ENCODE results near the gene AKAP6.
"Not testable (repeated sequence)": the region's sequence is repeated elsewhere in the genome, so short reads cannot be mapped to it uniquely, and the experiment has no call there.

AKAP6 gene

GRCh38 chr14:32443890-32444661 lies 115.0 kb downstream of the AKAP6 start:
- no peak for DNase-seq (ENCODE audit: low read depth)

DNA sequence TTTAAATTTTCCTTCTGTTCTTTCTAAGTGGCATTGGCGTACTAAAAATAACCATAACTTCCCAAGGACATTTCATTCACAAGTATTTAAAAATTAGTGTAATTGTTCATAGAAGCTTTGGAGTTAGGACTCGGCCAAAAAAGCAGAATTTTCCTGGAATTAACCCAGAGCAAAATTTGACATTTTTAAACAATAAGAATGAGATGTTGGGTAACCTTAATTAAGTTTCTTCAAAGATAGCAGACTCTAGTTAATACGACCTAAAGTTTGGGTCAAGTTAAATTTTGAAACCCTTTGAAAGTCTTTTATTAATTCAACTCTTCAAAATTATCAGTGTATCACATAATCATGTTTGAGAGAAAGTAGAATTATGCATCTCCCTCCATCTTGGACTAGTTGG lies 118.3 kb downstream of the AKAP6 start:
- no peak for DNase-seq (ENCODE audit: low read depth)

GRCh38 chr14:32449648-32450047 lies 120.5 kb downstream of the AKAP6 start:
- no peak for DNase-seq (ENCODE audit: low read depth)

DNA sequence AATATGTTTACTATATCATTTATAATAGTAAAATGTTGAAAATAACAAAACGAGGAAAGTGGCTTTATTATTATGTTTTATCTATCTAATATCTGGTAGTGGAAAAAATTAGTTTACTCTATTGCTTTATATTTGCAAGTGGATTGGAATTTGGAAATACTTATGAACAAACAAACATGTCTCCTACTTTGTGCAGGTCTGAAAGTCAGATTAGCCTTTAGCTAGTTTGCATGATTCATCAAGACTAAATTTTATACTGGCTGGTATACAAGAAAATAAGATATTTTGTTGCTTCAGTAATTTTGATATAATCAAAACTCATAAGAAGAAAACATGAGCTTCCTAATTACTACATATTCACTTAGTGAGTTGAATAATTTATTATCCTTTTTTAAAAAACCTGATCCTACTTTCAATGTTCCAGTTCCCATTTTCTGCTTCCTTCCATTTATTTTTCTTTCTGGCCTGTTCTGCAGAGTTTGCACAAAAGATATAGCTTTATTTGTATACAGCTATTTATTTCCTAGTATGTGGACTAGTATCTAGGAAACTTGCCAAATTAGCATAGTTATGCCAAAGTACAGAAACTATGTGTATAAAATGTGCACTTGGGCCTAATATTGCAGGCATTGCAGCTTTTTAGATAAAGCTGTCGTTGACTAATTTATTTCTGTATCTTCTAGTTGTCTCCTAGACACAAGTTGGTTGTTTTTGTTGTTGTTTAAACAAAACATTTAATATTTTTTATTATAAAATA lies 122.0 kb downstream of the AKAP6 start:
- no peak for DNase-seq (ENCODE audit: low read depth)

DNA sequence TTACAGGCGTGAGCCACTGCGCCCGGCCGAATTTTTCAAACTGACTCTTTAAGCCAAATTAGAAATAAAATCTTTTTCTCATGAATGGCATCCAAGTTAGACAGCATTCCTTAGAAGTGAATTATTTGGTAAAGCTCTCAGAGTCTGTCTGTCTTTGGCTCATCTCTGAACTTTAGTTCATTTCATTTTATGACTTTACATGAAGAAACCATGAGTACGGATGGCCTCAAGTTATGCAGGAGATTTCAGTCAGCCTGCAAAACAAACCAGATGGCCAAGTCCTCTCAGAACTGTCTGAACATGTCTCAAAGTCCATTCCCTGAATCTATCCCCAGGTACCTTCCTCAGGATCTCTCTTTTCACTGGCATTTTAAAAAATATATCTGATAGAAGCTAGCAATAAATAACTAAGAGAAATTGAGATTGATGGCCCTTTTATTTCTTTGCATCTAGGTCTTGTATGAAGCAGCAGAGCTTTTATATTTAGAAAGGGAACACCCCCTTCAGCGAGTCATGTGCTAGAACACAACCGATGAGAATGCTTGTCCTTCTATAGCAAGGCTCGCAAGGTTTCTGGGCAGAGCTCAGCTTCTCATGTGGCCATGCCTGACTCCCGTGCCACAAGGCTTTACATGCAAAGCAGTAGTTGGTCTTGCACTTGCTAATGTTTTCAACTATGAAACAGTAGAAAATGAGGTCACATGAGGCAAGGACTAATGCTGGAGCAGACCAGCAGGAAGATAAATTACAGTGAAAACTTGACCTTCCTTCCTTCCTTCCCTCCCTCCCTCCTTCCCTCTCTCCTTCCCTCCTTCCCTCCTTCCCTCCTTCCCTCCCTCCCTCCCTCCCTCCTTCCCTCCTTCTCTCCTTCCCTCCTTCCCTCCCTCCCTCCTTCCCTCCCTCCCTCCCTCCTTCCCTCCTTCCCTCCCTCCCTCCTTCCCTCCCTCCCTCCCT lies 125.0 kb downstream of the AKAP6 start:
- DNase-seq (ENCODE audit: low read depth), result no peak

DNA sequence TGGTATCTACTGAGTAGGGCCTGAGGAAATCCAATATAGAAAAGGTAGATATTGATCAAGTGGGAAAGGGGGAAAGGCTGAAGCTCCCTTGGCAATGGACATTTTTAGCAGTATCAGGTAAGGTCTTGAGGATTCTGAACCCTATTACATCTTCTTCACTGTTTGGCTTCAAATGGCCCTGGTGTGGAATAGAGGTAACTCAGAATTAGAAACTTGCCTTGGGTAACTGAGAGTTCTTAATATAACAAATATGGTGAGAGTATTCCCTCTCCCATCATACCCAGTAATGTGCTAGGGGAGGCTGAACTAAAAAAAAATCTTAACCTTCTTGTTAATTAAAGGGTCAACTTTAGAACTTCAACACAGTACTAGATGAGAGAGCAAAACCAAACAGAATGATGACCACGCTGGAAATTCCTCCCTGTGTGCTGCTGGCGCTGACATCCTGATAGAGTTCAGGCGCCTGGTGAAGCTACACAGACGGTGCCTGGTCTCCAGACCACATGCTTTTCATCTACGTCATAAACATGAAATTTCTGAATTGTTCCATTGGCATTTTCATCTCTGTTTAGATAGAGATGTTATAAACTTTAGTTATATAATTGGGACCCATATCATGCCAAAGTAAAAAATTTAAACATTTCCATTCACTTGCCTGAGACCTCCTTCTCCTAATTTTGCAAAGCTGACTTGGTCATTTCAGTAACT lies 128.3 kb downstream of the AKAP6 start:
- DNase-seq (ENCODE audit: low read depth), result no peak

DNA sequence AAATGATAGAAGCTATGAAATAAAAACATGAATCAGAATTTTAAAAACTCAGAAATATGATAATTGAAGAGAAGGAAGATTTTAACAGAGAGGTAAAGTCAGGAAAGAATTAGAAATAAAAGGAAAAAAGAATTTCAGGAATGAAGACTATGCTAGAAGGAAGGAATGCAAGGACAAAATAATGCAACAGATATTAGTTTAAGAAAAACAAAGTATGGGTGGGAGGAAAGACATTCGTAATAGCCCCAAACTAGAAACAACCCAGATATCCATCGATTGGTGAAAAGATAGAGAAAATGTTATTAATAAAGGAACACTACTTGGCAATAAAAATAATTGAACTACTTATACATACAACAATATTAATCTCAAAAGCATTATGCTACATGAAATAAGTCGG lies 129.6 kb downstream of the AKAP6 start:
- no peak for DNase-seq (ENCODE audit: low read depth)

DNA sequence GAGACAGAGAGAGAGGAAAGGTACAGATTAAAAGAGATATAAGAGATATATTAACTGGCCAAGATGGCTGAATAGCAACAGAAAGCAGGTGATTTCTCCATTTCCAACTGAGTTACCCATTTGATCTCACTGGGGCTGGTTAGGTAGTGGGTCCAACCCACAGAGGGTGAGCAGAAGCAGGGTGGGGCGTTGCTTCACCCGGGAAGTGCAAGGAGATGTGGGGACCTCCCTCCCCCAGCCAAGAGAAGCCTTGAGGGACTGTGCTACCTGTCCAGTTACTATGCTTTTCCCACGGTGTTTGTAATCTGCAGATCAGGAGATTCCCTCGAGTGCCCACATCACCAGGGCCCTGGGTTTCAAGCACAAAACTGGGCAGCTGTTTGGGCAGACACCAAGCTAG lies 131.2 kb downstream of the AKAP6 start:
- no peak for DNase-seq (ENCODE audit: low read depth)

DNA sequence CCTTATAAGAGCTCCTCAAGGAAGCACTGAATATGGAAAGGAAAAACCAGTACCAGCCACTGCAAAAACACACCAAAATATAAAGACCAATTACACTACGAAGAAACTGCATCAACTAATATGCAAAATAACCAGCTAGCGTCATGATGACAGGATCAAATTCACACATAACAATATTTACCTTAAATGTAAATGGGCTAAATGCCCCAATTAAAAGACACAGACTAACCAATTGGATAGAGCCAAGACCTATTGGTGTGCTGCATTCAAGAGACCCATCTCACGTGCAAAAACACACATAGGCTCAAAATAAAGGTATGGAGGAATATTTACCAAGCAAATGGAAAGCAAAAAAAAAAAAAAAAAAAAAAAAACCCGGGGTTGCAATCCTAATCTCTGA lies 133.5 kb downstream of the AKAP6 start:
- not testable (repeated sequence) for DNase-seq (ENCODE audit: low read depth)

DNA sequence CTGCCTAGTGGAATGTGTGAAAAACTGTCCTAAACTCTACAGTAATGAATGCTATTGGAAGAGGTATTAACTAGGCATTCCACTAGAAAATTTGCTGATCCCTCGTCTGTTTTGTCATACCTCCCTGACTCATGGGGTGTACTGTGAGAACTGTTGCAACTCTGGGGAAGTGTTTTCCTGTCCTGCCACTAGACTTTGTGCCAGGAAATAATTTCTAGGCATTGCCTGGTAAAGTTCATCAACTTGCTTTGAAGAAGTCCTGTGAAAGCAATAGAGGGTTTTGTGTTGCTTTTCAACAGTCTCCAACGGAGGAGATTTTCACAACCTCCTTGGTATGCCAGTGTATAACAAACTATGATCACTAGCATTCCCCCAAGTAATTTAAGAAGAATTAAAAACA lies 139.9 kb downstream of the AKAP6 start:
- DNase-seq (ENCODE audit: low read depth), result no peak

DNA sequence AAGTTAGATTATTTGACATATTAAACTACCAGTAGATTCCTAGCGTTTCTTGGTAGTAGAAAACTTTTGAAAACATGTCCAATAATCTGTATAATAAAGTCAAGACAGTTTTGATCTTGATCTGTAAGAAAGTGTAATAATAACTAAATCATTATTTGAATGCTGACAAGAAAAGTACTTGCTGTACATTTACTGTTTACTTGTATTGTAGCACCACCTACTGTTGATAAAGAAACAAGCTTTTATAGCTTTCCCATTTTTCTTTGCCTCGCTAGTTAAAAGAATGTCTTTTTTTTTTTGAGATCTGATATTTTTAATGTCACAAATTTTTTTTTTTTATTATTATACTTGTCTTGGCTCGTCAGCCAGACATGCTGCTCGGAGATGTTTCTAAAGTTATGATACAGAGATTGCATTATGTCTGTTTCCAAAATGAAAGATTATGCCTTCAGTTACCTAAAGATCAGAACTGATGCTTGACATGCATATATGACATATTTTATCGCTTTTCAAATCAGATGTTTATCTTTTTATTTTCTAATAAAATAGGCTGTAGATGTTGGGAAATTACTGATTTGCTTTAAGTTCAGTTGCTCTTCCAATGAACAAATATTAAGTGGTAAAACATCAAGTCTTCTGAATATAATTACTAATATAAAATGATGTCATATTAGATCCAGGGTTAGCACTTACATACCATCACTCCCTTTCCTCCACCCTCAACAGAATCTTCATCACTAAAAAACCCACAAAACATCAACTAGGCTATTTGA lies 140.5 kb downstream of the AKAP6 start:
- no peak for DNase-seq (ENCODE audit: low read depth)

DNA sequence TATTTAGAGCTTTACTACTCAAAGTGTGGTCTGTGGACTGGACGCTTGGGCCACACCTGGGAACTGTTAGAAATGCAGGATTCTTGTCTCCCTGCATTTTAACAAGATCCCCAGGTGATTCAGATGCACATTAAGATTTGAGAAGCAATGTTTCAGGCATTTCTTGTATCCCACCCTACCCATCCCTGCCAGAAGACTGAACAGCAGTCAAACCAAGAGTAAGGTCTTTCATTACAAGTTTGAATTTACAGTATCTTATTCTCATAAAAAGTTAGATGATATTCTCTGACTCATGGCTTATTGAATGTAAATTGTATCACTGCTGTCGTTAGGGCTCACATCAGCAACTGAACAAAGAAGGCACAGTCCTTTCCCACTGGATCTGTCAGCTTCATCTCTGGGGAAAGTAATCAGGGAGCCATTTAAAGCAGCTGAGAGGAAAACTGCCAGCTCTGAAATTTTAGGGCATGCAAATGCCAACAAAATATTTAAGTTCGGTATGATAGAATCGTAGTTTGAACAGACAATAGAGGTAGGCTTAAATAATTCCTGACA lies 141.1 kb downstream of the AKAP6 start:
- no peak for DNase-seq (ENCODE audit: low read depth)

DNA sequence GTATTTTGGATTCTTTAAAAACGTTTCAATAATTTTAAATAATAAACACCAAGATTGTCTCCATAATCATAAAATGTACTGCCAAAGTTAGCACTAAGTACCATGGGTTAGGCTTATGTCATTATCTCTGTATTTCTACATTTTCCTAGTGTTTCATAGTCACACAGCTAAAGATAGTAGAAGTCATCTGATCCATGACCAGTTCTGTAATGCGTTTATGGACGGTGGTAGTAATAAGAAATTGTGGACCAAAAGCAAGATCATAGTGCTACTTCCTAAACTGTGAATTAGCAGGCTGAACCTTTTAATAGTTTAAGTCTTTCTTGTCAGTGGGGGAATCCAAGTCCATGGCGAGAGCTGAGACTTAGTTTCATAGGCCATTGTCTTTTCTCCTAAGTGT lies 142.1 kb downstream of the AKAP6 start:
- DNase-seq (ENCODE audit: low read depth), result no peak

DNA sequence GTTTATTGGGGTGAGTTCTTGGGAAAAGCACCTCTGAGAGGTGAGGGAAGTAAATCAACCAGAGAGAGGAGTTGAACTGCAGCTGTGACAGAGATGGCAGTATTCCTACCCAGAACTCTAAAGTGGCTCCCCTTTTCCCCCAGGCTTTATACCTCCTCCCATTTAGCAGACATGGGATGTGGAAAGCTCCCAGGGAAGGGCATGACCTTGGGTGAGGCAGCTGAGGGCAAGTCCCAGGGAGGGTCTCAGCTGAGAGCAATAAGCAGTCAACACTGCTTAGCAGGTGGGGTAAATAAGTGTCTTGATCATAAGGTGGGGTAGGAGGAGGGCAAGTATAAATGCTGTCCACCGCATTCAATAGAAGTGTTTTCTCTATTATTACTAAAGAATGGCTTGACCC lies 143.0 kb downstream of the AKAP6 start:
- no peak for DNase-seq (ENCODE audit: low read depth)

DNA sequence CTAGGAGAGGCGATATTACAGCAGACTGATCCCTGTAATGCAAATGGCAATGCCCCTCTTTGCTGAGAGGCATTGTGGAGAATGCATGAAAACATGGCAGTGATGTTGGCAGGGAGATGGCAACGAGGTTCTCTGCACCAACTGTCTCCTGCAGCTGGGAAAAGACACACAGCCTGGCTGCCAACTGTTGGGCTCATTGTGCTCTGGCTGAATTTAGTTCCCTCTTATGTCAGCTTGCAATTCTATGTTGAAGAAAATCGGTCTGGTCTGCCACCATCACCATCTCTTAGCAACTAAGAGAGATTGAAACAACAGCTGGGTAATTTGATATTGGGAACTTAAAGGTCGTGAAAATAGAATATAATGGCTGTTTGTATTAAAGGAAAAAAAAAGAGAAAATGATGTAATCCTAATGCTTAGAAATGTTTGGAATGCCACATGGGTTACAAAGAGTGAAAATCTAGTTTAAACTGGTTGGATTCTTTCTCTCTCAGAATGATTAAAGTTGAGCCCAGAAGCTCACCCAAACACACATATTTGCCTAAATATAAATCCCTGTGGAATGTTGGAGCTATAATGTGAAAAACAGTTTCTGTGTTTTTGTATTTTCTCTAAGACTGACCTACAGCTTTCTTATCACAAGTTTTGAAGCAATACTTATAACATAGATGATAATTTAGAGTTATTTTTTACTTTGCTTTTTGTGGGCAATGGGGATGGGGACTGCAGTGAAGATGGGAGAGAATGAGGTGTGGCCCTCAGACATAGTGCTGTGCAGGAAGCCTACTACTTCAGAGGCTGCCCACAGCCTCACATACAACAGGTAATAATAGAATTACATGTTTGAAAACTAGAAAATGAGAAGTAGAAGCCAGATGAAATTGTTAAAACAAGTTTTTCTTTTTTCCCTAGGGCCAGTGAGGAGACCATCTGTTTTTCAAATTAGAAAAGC lies 143.7 kb downstream of the AKAP6 start:
- DNase-seq (ENCODE audit: low read depth), result no peak

DNA sequence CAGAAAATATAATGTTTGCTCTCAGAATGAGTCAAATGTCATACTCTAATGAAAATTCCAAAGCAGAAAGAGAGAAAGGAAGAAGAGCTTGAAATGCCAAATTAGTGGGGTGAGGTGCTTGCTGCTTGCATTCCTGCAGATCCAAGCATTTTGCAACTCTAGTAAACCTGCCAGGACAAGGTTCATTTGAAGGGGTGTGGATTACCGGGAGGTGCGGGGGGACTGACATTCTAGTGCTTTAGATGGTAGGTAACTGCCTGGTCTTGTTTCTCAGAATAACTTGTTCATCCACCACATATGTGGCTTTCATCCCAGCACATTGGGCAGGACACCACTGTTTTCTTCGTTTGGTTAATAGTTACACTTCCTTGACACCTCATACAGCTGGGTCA lies 144.4 kb downstream of the AKAP6 start:
- DNase-seq (ENCODE audit: low read depth), result no peak

DNA sequence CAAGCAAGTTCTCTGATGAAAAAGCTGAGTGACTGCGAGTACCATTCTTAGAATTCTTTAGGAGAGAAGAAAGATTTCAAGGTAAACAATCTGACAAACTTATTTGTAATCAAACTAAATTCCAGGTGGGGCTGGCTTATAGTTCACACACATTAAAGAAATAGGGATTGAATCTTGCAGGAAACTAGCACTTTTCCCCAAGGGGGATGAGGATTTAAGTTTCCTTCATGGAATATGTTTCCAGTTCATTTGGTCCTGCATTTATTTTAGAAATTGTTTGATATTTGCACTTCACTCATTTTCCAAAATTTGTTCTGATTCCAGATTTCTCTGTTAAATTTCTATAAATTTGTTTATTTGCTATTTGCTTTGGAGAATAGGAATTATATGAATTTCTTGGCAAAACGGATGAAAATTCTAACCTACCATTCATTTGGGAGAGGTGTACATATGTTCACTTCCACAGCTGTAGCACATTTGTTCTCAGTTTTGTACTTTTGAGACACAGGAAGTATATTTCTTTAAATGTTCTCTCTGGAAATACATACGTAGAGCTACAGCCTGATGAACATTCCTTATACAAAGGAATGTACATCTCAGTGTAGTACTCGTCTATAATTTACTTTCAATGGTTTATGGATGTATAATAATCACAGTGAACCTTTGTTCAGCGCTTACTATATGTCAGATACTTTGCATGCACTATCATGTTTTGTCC lies 145.5 kb downstream of the AKAP6 start:
- DNase-seq (ENCODE audit: low read depth), result no peak

GRCh38 chr14:32476532-32476931 lies 147.4 kb downstream of the AKAP6 start:
- no peak for DNase-seq (ENCODE audit: low read depth)

GRCh38 chr14:32477396-32477795 lies 148.3 kb downstream of the AKAP6 start:
- no peak for DNase-seq (ENCODE audit: low read depth)

All from stimulated activated CD8-positive, alpha-beta memory T cell treated with anti-CD3 and anti-CD28 coated beads, Interleukin-12 subunit alpha, Interleukin-12 subunit beta, amount 100 ng/mL, for 1 hour (primary cell).